Inflammatory macrophage treated with lipopolysaccharide for 1 hour (primary cell): ENCODE measurements around the gene ICOSLG.
A peak's percentile ranks its signal among the peaks of the same experiment; 100 is the strongest.

Experiments
- DNase-seq, 2 donors: peaks; one replicate each; pipeline ENCODE4 v3.0.0-alpha.2; 2020 to 2022

ICOSLG gene

DNA sequence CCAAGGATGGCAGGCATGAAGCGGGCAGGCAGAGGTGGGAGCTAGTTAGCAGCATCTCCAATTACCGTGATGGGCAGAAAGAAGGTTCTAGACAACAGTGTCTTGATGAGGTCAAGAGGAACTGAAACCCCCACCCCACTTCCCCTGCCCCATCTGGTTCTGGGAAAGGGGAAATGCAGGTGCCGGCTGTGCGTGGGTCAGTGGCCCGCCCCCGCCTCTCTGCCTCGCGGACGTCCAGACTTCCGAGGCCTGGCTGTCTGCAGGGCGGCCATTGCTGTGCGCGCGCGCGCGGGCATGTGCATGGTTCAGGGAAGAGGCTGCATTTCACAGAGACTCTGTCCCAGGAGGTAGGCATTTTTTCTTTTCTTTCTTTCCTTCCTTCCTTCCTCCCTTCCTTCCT, 65.6 kb downstream of the ICOSLG start:
- DNase-seq, result peak in 1 of 2 donors; percentile 18
